HepG2 (cell line): ENCODE results near the gene FRAS1. TPM values are rescaled to one million over a fixed set of nuclear protein-coding genes. Genes with fewer than 3 reads are reported as not detected.

Experiments
- ATAC-seq: fragments of 200-7000 bp; cut with Tn5 transposase; 3 replicates; pipeline ENCODE4 v1.9.1; 2020; ENCODE audit warnings: mild to moderate bottlenecking, moderate library complexity
- BruUV-seq: library from RNA; stranded (reverse); fragments of 400-500 nt; replicated peaks from 2 replicates; lab custom pipeline; 2021; lab: Mats Ljungman, UMichigan
- CTCF ChIA-PET: fragments of 300-600 bp; formaldehyde crosslinking; extraction: SDS; loops from one replicate; lab custom pipeline; 2021; ENCODE audit warnings: low total read pairs, inconsistent platforms, low intra/inter-chr PET ratio; lab: Yijun Ruan, JAX
- POLR2A ChIA-PET: fragments of 350-600 bp; sonication (Branson Sonifier 250); formaldehyde crosslinking; loops from one replicate; lab custom pipeline; 2020; ENCODE audit warnings: antibody characterized with exemption, inconsistent platforms; lab: Yijun Ruan, JAX
- DNase-seq: peaks from one replicate; pipeline ENCODE4 v3.0.0-alpha.2; 2015; ENCODE audit warnings: low spot score
- FAIRE-seq: peaks from 3 replicates; lab custom pipeline; 2011; peaks lifted over from hg19 to GRCh38; lab: Jason Lieb, UNC
- H2AFZ ChIP-seq: one replicate; pipeline ENCODE4 v1.6.1; 2011; ENCODE audit warnings: low read length, inconsistent platforms
- H3K27ac ChIP-seq: fragments of 300-600 bp; 3 replicates; pipeline ENCODE4 v1.8.0; 2011; ENCODE audit warnings: mixed run types, mild to moderate bottlenecking, mixed read lengths, low read length, inconsistent platforms; ENCODE audit not compliant: insufficient read depth; ENCODE audit errors: extremely low read length
- H3K27me3 ChIP-seq, 2 experiments: fragments of 200-600 bp in 1 of 2; 2 replicates in 1 of 2; 3 replicates in 1 of 2; pipeline versions ENCODE4 v1.6.0 to v1.8.0; 2011; ENCODE audit warnings: low read length in 2 of 2, mild to moderate bottlenecking in 2 of 2, moderate library complexity in 2 of 2, inconsistent platforms in 1 of 2; ENCODE audit not compliant: insufficient read depth in 2 of 2, control insufficient read depth in 1 of 2
- H3K36me3 ChIP-seq, 2 experiments: fragments of 200-600 bp in 1 of 2; replicated peaks in 1 of 2; 2 replicates in 1 of 2; 3 replicates in 1 of 2; pipeline versions ENCODE4 v1.5.1 to v1.8.0; 2011; ENCODE audit warnings: low read length in 2 of 2, inconsistent platforms in 1 of 2; ENCODE audit not compliant: insufficient read depth in 2 of 2, control insufficient read depth in 1 of 2
- H3K4me1 ChIP-seq: 2 replicates; pipeline ENCODE4 v1.5.1; 2012; ENCODE audit warnings: low read length, inconsistent platforms; ENCODE audit not compliant: insufficient read depth
- H3K4me2 ChIP-seq: 2 replicates; pipeline ENCODE4 v1.6.0; 2011; ENCODE audit warnings: low read depth, low read length, inconsistent platforms
- H3K4me3 ChIP-seq, 3 experiments: fragments of 200-600 bp in 1 of 3; sonication (generic), shearing (Covaris generic) in 1 of 3; replicated peaks in 1 of 3; 2 replicates each; pipeline ENCODE4 v1.5.1; 2011 to 2016; ENCODE audit warnings: low read length in 3 of 3, inconsistent platforms in 2 of 3, low read depth in 2 of 3, mild to moderate bottlenecking in 2 of 3, control low read depth in 1 of 3, mixed read lengths in 1 of 3; ENCODE audit not compliant: insufficient read depth in 1 of 3
- H3K79me2 ChIP-seq: one replicate; pipeline ENCODE4 v1.6.1; 2011; ENCODE audit warnings: low read length, inconsistent platforms; ENCODE audit not compliant: insufficient read depth
- H3K9ac ChIP-seq: 2 replicates; pipeline ENCODE4 v1.6.0; 2011; ENCODE audit warnings: mild to moderate bottlenecking, low read depth, low read length, inconsistent platforms; ENCODE audit not compliant: insufficient read depth
- H3K9me3 ChIP-seq: 2 replicates; pipeline ENCODE4 v1.5.1; 2012; ENCODE audit warnings: mild to moderate bottlenecking, low read length
- H4K20me1 ChIP-seq: 2 replicates; pipeline ENCODE4 v1.6.0; 2011; ENCODE audit warnings: inconsistent platforms, mild to moderate bottlenecking, low read length, moderate library complexity; ENCODE audit not compliant: insufficient read depth
- IRX3 ChIP-seq: sonication (generic); formaldehyde crosslinking; IDR thresholded peaks from 2 replicates; pipeline ENCODE4 v1.8.1; 2023; ENCODE audit warnings: mild to moderate bottlenecking, low read depth, missing genetic modification reagents, borderline replicate concordance
- RAD21 ChIP-seq: fragments of 450-650 bp; formaldehyde crosslinking; IDR thresholded peaks from 2 replicates; pipeline ENCODE4 v1.5.0; 2020; ENCODE audit warnings: mild to moderate bottlenecking
- RBM22 ChIP-seq: fragments of 200-400 bp; formaldehyde crosslinking; optimal IDR thresholded peaks from 2 replicates; pipeline ENCODE3; 2017; ENCODE audit warnings: mild to moderate bottlenecking, low read length, moderate library complexity
- ZNF10 ChIP-seq: sonication (generic); formaldehyde crosslinking; IDR thresholded peaks from 2 replicates; pipeline ENCODE4 v1.4.0; 2020; ENCODE audit warnings: mild to moderate bottlenecking, low read depth, missing genetic modification reagents, borderline replicate concordance
- ZNF343 ChIP-seq: sonication (generic); formaldehyde crosslinking; IDR thresholded peaks from 2 replicates; pipeline ENCODE4 v1.4.0; 2020; ENCODE audit warnings: mild to moderate bottlenecking, missing genetic modification reagents
- ZNF460 ChIP-seq: sonication (generic); formaldehyde crosslinking; IDR thresholded peaks from 2 replicates; pipeline ENCODE4 v1.5.1; 2020; ENCODE audit warnings: missing genetic modification reagents, mild to moderate bottlenecking, borderline replicate concordance
- ZNF513 ChIP-seq: sonication (generic); formaldehyde crosslinking; conservative IDR thresholded peaks from 2 replicates; pipeline ENCODE4 v1.5.0; 2020; ENCODE audit warnings: missing genetic modification reagents
- ZNF543 ChIP-seq: sonication (generic); formaldehyde crosslinking; IDR thresholded peaks from 2 replicates; pipeline ENCODE4 v1.4.0; 2020; ENCODE audit warnings: mild to moderate bottlenecking, missing genetic modification reagents
- ZNF768 ChIP-seq: sonication (generic); formaldehyde crosslinking; IDR thresholded peaks from 2 replicates; pipeline ENCODE4 v1.4.0; 2020; ENCODE audit warnings: missing genetic modification reagents
- WGBS: methylation state at CpG from one replicate; pipeline ENCODE4 v1.1.6; 2017; ENCODE audit warnings: low lambda C conversion rate; 5-methylcytosine and 5-hydroxymethylcytosine counted together
- in situ Hi-C: cut with HindIII; loops from 2 replicates; pipeline ENCODE4 v1.10.0; 2017; ENCODE audit warnings: low pct_unique_long_range_greater_than_20kb; ENCODE audit not compliant: extremely low pct_ligation_motif_present
- intact Hi-C: fragments of 100-400 bp; cut with micrococcal nuclease; formaldehyde crosslinking; loops from one replicate; pipeline ENCODE4 v1.10.0; 2022; ENCODE audit not compliant: unreplicated experiment
- polyA plus RNA-seq, 8 experiments: library from polyadenylated mRNA; depleted of rRNA in 3 of 8; stranded (reverse) in 7 of 8; unstranded in 1 of 8; fragments of >200 nt; fragmentation: Illumina TruSeq in 4 of 8; extraction: Trizol in 4 of 8; gene quantifications; 2 replicates each; pipeline versions ENCODE4 v1.2.1 to v1.2.3, GENCODE V29; 2011 to 2016; ENCODE audit warnings: low read depth in 4 of 8, missing spikeins in 1 of 8, mixed read lengths in 1 of 8; ENCODE audit not compliant: insufficient read depth in 1 of 8
- total RNA-seq, 5 experiments: library from RNA; depleted of rRNA; stranded (reverse); fragments of >200 nt; fragmentation: Illumina TruSeq; extraction: Trizol; gene quantifications; 2 replicates each; pipeline ENCODE4 v1.2.3, GENCODE V29; 2016; ENCODE audit warnings: low read depth in 1 of 5

FRAS1 gene
- total and polyA plus RNA-seq, 2 of the 13 experiments (the other 11 are each of a cell fraction or from before 2014, with no cell fraction given), result 22.5 to 31.6 TPM

GRCh38 chr4:78308517-78308916 is 251.4 kb downstream of the FRAS1 start:
- H3K4me2 ChIP-seq, result no peak overlapping the region
- H4K20me1 ChIP-seq, result no peaks in the 10 kb centered on the region
- H3K27me3 ChIP-seq, result no peaks in the 10 kb centered on the region
- DNase-seq, result no peak
- ATAC-seq, result no peak
- H2AFZ ChIP-seq, result no peak overlapping the region
- H3K79me2 ChIP-seq, result no peaks in the 10 kb centered on the region
- CTCF ChIA-PET, result no interaction called here
- no peaks in the 10 kb centered on the region for H3K9me3 ChIP-seq
- H3K4me3 ChIP-seq, result no peak overlapping the region
- in situ Hi-C loops, result no loop called here
- no peak overlapping the region for H3K9ac ChIP-seq
- no peak overlapping the region for H3K27ac ChIP-seq
- peaks cover 8 to 38% of the 10 kb centered on the region in 2 experiments for H3K36me3 ChIP-seq
- intact Hi-C loops, result no loop called here
- whole genome bisulfite sequencing, result 86% methylated on average over 4 of the region's 4 CpGs
- TF ChIP-seq RAD21 (no peak), RBM22 (peak; percentile 12), ZNF543 (no peak), IRX3 (CRISPR knock-in tag) (no peak), ZNF513 (CRISPR knock-in tag) (no peak), ZNF10 (CRISPR knock-in tag) (no peak)
- no peak for FAIRE-seq
- H3K4me1 ChIP-seq, result no peaks in the 10 kb centered on the region
- no TSS peak for BruUV-seq
- POLR2A ChIA-PET, result no interaction called here

GRCh38 chr4:78309352-78309751 is 252.2 kb downstream of the FRAS1 start:
- ATAC-seq (no peak), FAIRE-seq (no peak), DNase-seq (no peak)
- H3K36me3 ChIP-seq, result peaks cover 8 to 45% of the 10 kb centered on the region in 2 experiments
- H3K27me3 ChIP-seq, result no peaks in the 10 kb centered on the region
- H4K20me1 ChIP-seq, result no peaks in the 10 kb centered on the region
- no peaks in the 10 kb centered on the region for H3K79me2 ChIP-seq
- no peak overlapping the region for H3K4me3 ChIP-seq
- H3K9me3 ChIP-seq, result no peaks in the 10 kb centered on the region
- no peak overlapping the region for H3K27ac ChIP-seq
- WGBS, result 100% methylated on average over 2 of the region's 2 CpGs
- in situ Hi-C loops (no loop called here), intact Hi-C loops (no loop called here)
- H3K4me1 ChIP-seq, result no peaks in the 10 kb centered on the region
- CTCF ChIA-PET, result no interaction called here
- H3K4me2 ChIP-seq, result no peak overlapping the region
- POLR2A ChIA-PET, result no interaction called here
- H2AFZ ChIP-seq, result no peak overlapping the region
- TF ChIP-seq ZNF460 (CRISPR knock-in tag) (no peak), ZNF343 (no peak), ZNF768 (CRISPR knock-in tag) (peak; percentile 37; the same call in 1 of the 2 replicates)
- BruUV-seq, result no TSS peak
- no peak overlapping the region for H3K9ac ChIP-seq
